ENCODE measurements around the gene BEGAIN.

GRCh38 chr14:100556140-100556475 is 31.1 kb downstream of the BEGAIN start:
- TF ChIP-seq, protein P1, sequence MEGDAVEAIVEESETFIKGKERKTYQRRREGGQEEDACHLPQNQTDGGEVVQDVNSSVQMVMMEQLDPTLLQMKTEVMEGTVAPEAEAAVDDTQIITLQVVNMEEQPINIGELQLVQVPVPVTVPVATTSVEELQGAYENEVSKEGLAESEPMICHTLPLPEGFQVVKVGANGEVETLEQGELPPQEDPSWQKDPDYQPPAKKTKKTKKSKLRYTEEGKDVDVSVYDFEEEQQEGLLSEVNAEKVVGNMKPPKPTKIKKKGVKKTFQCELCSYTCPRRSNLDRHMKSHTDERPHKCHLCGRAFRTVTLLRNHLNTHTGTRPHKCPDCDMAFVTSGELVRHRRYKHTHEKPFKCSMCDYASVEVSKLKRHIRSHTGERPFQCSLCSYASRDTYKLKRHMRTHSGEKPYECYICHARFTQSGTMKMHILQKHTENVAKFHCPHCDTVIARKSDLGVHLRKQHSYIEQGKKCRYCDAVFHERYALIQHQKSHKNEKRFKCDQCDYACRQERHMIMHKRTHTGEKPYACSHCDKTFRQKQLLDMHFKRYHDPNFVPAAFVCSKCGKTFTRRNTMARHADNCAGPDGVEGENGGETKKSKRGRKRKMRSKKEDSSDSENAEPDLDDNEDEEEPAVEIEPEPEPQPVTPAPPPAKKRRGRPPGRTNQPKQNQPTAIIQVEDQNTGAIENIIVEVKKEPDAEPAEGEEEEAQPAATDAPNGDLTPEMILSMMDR (IDR thresholded peaks at IDR 0.05; ENCODE audit: insufficient read depth, low read depth, low read length): no peak
- TF ChIP-seq EZH2 (IDR thresholded peaks at IDR 0.05; ENCODE audit: insufficient read depth, low read length): no peak

Measured in astrocyte (in vitro differentiated cells and primary cell).